Mesothelial cell of epicardium (in vitro differentiated cells): ENCODE measurements around the gene RSRP1. TPM values are rescaled to one million over a fixed set of nuclear protein-coding genes. Genes with fewer than 3 reads are reported as not detected.

Source experiments
- DNase-seq, 2 experiments: peaks; one replicate each; pipeline ENCODE4 v3.0.0; 2021; ENCODE audit warnings: low spot score in 2 of 2; ENCODE audit not compliant: unreplicated experiment in 2 of 2
- H3K27ac Mint-ChIP-seq: 2 replicates; pipeline ENCODE4 v1.8.0; 2021; ENCODE audit warnings: mixed read lengths
- H3K27me3 Mint-ChIP-seq: 2 replicates; pipeline ENCODE4 v1.8.0; 2021; ENCODE audit warnings: low read depth, mixed read lengths
- H3K36me3 Mint-ChIP-seq: 2 replicates; pipeline ENCODE4 v1.8.0; 2021; ENCODE audit warnings: mixed read lengths
- H3K4me1 Mint-ChIP-seq: 2 replicates; pipeline ENCODE4 v1.8.0; 2021; ENCODE audit warnings: mixed read lengths
- H3K4me3 Mint-ChIP-seq: 2 replicates; pipeline ENCODE4 v1.8.0; 2021; ENCODE audit warnings: mild to moderate bottlenecking, moderate library complexity, mixed read lengths
- H3K9me3 Mint-ChIP-seq: 2 replicates; pipeline ENCODE4 v1.8.0; 2021; ENCODE audit warnings: mixed read lengths
- CTCF ChIP-seq: fragments of 200-600 bp; sonication (generic); IDR thresholded peaks from one replicate; pipeline ENCODE4 v1.5.0; 2021; ENCODE audit warnings: antibody characterized with exemption; ENCODE audit not compliant: unreplicated experiment
- total RNA-seq: library from RNA; stranded (reverse); gene quantifications from 3 replicates; pipeline ENCODE4 v1.2.1, GENCODE V29; 2021

The RSRP1 gene
- total RNA-seq, 1 donor from 2014 or later = 150 TPM

- H3K27ac Mint-ChIP-seq = no peak overlapping the region
- H3K4me3 Mint-ChIP-seq = no peak overlapping the region
- peaks cover 3% of the 10 kb centered on the region for H3K4me1 Mint-ChIP-seq
- peaks cover 8% of the 10 kb centered on the region for H3K27me3 Mint-ChIP-seq
- no peak for DNase-seq
- H3K9me3 Mint-ChIP-seq = no peaks in the 10 kb centered on the region
- TF ChIP-seq CTCF = no peak
- H3K36me3 Mint-ChIP-seq = no peaks in the 10 kb centered on the region
Observed at GRCh38 chr1:25210728-25211127, 36.5 kb downstream of the RSRP1 start.

GRCh38 chr1:25209516-25209915 is 37.7 kb downstream of the RSRP1 start:
- TF ChIP-seq CTCF = no peak
- no peaks in the 10 kb centered on the region for H3K9me3 Mint-ChIP-seq
- H3K36me3 Mint-ChIP-seq = no peaks in the 10 kb centered on the region
- DNase-seq = no peak
- no peak overlapping the region for H3K4me3 Mint-ChIP-seq
- H3K27ac Mint-ChIP-seq = no peak overlapping the region
- peaks cover 8% of the 10 kb centered on the region for H3K27me3 Mint-ChIP-seq
- H3K4me1 Mint-ChIP-seq = peaks cover 3% of the 10 kb centered on the region

- Mint-ChIP-seq H3K27me3 (peaks cover 8% of the 10 kb centered on the region), H3K27ac (no peak overlapping the region), H3K9me3 (no peaks in the 10 kb centered on the region)
Observed at GRCh38 chr1:25208561-25209222, 38.6 kb downstream of the RSRP1 start.

GRCh38 chr1:25208092-25208491 is 39.2 kb downstream of the RSRP1 start:
- no peak overlapping the region for H3K4me3 Mint-ChIP-seq

More at GRCh38 chr1:25208561-25209222, 38.6 kb downstream of the RSRP1 start:
- no peaks in the 10 kb centered on the region for H3K36me3 Mint-ChIP-seq
- no peak overlapping the region for H3K4me3 Mint-ChIP-seq
- H3K4me1 Mint-ChIP-seq = peaks cover 3% of the 10 kb centered on the region
- no peak for DNase-seq
- no peak for TF ChIP-seq CTCF

GRCh38 chr1:25206201-25206600 is 41.1 kb downstream of the RSRP1 start:
- H3K36me3 Mint-ChIP-seq = no peaks in the 10 kb centered on the region
- TF ChIP-seq CTCF = no peak
- no peak overlapping the region for H3K27ac Mint-ChIP-seq
- H3K4me1 Mint-ChIP-seq = no peaks in the 10 kb centered on the region
- peaks cover 4% of the 10 kb centered on the region for H3K27me3 Mint-ChIP-seq
- DNase-seq = no peak
- H3K4me3 Mint-ChIP-seq = no peak overlapping the region
- H3K9me3 Mint-ChIP-seq = no peaks in the 10 kb centered on the region

More at GRCh38 chr1:25208092-25208491, 39.2 kb downstream of the RSRP1 start:
- H3K27me3 Mint-ChIP-seq = peaks cover 8% of the 10 kb centered on the region
- H3K4me1 Mint-ChIP-seq = peaks cover 3% of the 10 kb centered on the region
- no peaks in the 10 kb centered on the region for H3K36me3 Mint-ChIP-seq
- no peak overlapping the region for H3K27ac Mint-ChIP-seq
- DNase-seq = no peak
- no peak for TF ChIP-seq CTCF
- no peaks in the 10 kb centered on the region for H3K9me3 Mint-ChIP-seq
